SJCRH30 (cell line): ENCODE data around the gene CALD1. TPM values are rescaled to one million over a fixed set of nuclear protein-coding genes. Genes with fewer than 3 reads are reported as not detected.

Source experiments
- DNase-seq, 2 experiments: peaks; one replicate each; pipeline ENCODE4 v3.0.0-alpha.2; 2015 to 2020
- H3K27ac ChIP-seq: fragments of 250-450 bp; sonication (Bioruptor Pico); 2 replicates; pipeline ENCODE4 v1.5.1; 2020; ENCODE audit warnings: mild to moderate bottlenecking, moderate library complexity
- H3K27me3 ChIP-seq: fragments of 250-450 bp; sonication (Bioruptor Pico); 2 replicates; pipeline ENCODE4 v1.5.1; 2020; ENCODE audit warnings: mild to moderate bottlenecking, moderate library complexity
- H3K36me3 ChIP-seq: fragments of 250-450 bp; sonication (Bioruptor Pico); 2 replicates; pipeline ENCODE4 v1.5.1; 2020; ENCODE audit warnings: mild to moderate bottlenecking, moderate library complexity
- H3K4me1 ChIP-seq: fragments of 250-450 bp; sonication (Bioruptor Pico); 2 replicates; pipeline ENCODE4 v1.5.1; 2020; ENCODE audit warnings: mild to moderate bottlenecking, moderate library complexity
- H3K4me3 ChIP-seq: fragments of 250-450 bp; sonication (Bioruptor Pico); 2 replicates; pipeline ENCODE4 v1.5.1; 2020; ENCODE audit warnings: mild to moderate bottlenecking, moderate library complexity
- H3K9me3 ChIP-seq: fragments of 250-450 bp; sonication (Bioruptor Pico); replicated peaks from 2 replicates; pipeline ENCODE4 v1.5.1; 2020; ENCODE audit warnings: mild to moderate bottlenecking, moderate library complexity
- total RNA-seq: library from RNA; depleted of rRNA; stranded (reverse); fragments of >200 nt; shearing (Covaris generic); gene quantifications from 2 replicates; pipeline ENCODE4 v1.2.3, GENCODE V29; 2014

Gene CALD1
- total RNA-seq, 1 experiment from 2014 or later, result 113 TPM

DNA sequence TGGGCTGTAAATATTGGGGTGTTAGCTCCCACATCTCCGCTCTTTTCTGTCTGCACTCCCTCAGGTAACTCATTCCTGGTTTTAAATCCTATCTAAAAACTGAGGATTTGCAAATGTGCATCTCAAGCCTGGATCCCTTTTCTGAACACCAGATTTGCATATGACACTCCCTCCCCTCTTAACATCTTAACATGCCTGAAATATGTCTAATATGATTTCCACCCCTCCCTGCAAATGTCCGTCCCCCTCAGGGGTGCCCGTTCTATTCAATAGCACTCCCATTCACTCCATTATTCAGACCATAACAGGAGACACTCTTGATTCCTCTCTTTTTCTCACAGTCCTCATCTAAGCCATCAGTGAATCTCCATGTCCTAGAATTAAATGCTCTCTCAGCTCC is 8.3 kb upstream of the CALD1 start:
- DNase-seq, result no peak
- Histone ChIP-seq H3K9me3 (no peaks in the 10 kb centered on the region), H3K36me3 (no peaks in the 10 kb centered on the region), H3K27ac (no peak overlapping the region), H3K4me3 (no peak overlapping the region), H3K4me1 (peaks cover 3% of the 10 kb centered on the region; the same call in 1 of the 2 replicates), H3K27me3 (no peaks in the 10 kb centered on the region)

DNA sequence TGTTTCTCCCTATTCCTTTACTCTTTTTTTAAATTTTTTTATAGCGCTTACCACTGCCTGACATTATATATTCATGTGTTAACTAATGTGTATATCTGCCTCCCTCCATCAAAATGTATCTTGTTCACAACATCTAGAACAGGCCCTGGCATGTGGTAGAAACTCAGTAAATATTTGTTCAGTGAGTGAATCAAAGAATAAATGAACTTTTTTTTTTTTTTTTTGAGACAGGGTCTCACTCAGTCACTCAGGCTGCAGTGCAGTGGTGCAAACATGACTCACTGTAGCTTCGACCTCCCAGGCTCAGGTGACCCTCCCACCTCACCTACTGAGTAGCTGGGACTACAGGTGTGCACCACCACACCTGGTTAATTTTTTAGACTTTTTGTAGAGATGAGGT is 7.5 kb upstream of the CALD1 start:
- Histone ChIP-seq H3K36me3 (no peaks in the 10 kb centered on the region), H3K27me3 (no peaks in the 10 kb centered on the region), H3K27ac (no peak overlapping the region), H3K4me1 (peaks cover 3% of the 10 kb centered on the region; the same call in 1 of the 2 replicates), H3K4me3 (no peak overlapping the region), H3K9me3 (no peaks in the 10 kb centered on the region)
- DNase-seq, result no peak

DNA sequence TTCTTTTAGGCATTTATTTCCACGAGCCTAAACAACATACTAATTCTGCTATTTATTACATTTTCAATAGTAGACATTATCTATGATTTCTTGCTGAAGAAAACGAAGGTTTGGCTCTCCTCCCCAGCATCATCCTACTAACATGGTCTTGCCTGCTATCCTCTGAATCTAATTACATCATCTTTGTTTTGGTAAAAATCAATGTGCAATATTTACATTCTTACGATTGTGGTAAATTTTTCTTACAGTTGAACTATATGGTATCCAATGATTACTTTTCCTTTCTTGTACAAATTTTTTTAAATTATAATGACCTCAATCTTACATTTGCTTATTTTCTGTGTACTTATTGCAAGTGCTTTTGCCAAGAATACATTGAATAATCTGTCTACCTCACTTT is 7.0 kb upstream of the CALD1 start:
- no peak overlapping the region for H3K4me3 ChIP-seq
- no peaks in the 10 kb centered on the region for H3K27me3 ChIP-seq
- no peak for DNase-seq
- no peaks in the 10 kb centered on the region for H3K9me3 ChIP-seq
- H3K4me1 ChIP-seq, result no peaks in the 10 kb centered on the region; the same call in 1 of the 2 replicates
- no peak overlapping the region for H3K27ac ChIP-seq
- no peaks in the 10 kb centered on the region for H3K36me3 ChIP-seq

DNA sequence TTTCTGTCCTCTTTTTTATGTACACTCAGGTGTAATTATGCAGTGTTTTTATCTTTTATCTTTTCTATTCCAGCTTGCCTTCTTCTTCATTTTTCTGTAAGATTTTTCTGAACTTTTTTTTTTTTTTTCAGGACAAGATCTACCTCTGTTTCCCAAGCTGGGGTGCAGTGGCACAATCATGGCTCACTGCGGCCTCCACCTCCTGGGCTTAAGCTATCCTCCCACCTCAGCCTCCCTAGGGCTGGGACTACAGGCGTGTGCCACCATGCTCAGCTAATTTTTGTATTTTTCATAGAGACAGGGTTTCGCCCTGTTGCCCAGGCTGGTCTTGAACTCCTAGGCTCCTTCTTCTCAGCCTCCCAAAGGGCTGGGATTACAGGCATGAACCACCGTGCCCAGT is 6.3 kb upstream of the CALD1 start:
- Histone ChIP-seq H3K9me3 (no peaks in the 10 kb centered on the region), H3K4me3 (no peak overlapping the region), H3K36me3 (no peaks in the 10 kb centered on the region), H3K27me3 (no peaks in the 10 kb centered on the region), H3K27ac (no peak overlapping the region), H3K4me1 (no peaks in the 10 kb centered on the region; the same call in 1 of the 2 replicates)
- DNase-seq, result no peak

DNA sequence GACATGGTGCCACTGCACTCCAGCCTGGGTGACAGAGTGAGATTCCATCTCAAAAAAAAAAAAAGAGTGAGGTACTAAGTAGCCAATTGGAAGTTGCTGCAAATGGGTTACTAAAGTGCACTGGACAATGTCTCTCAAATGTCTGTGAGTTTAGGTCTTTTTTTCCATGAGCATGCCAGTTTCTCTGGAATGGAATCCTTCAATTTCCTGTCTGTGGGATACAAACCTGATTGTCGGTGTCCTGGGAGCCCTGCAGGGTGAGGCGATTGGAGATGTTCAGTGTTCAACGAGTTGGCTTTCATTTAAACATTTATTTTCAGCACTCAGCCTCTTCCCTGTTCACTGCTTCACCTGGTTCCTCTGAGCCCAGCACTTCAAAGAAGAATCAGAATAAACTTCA is 5.3 kb upstream of the CALD1 start:
- H3K4me3 ChIP-seq, result no peak overlapping the region
- H3K27me3 ChIP-seq, result no peaks in the 10 kb centered on the region

DNA sequence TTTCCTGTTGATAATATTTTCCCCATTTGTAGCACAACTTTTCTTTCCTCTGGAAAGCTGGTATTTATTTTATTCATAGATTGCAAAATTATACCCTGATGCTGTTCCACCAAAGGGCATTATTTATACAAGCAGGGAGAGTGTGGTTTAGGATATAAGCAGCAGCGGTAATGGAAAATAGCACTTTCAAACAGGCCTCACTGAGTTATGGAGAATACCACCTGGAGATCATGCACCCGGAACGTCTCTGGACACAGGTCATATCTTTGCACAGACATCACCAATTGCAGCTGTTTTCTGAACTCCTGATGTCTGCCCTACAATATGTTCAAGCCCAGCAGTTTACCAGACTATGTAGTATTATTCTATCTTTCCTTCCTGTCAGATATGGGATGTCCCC is 2.0 kb upstream of the CALD1 start:
- no peak for DNase-seq
- Histone ChIP-seq H3K27ac (no peak overlapping the region), H3K9me3 (no peaks in the 10 kb centered on the region)

More for the DNA sequence above, 5.3 kb upstream of the CALD1 start:
- no peaks in the 10 kb centered on the region for H3K9me3 ChIP-seq
- DNase-seq, result no peak
- no peak overlapping the region for H3K27ac ChIP-seq
- H3K4me1 ChIP-seq, result peaks cover 7% of the 10 kb centered on the region; the same call in 1 of the 2 replicates
- H3K36me3 ChIP-seq, result no peaks in the 10 kb centered on the region

DNA sequence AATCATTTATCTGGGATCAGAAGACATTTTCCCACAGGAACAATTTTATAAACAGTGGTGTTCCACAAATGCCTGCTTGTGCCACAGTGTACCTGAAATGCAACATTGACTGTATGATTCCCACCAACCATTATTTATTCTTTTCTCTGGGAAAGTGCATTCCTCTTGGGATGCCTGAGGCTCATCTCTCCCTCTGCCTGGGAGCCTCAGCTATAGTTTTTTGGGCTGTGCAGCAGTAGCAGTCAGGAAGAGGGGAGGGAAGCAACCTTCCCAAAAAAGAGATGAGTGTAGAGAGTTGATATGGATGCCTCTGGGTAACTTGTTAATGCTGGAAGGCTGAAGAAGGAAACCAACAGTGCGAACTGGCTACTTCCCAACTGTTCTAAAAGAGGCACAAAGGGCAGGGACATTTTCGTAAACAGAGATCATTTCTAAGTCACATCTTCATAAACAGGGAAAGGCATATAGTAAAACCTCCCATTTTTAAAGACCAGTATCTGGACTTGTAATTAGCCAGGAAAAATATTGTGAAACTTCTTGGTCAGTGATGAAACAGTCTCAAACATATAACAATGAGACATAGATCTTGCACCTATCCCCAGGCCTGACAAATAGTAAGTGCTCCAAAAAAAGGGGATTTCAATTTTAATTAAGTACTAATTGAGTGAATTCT is 1.4 kb upstream of the CALD1 start:
- H3K9me3 ChIP-seq, result no peaks in the 10 kb centered on the region
- peaks cover 10% of the 10 kb centered on the region; the same call in 1 of the 2 replicates for H3K4me1 ChIP-seq
- H3K36me3 ChIP-seq, result no peaks in the 10 kb centered on the region
- no peak for DNase-seq
- no peak overlapping the region for H3K27ac ChIP-seq
- H3K4me3 ChIP-seq, result no peak overlapping the region
- H3K27me3 ChIP-seq, result no peaks in the 10 kb centered on the region

More for the DNA sequence above, 2.0 kb upstream of the CALD1 start:
- peaks cover 10% of the 10 kb centered on the region; the same call in 1 of the 2 replicates for H3K4me1 ChIP-seq
- H3K36me3 ChIP-seq, result no peaks in the 10 kb centered on the region
- H3K27me3 ChIP-seq, result no peaks in the 10 kb centered on the region
- no peak overlapping the region for H3K4me3 ChIP-seq

DNA sequence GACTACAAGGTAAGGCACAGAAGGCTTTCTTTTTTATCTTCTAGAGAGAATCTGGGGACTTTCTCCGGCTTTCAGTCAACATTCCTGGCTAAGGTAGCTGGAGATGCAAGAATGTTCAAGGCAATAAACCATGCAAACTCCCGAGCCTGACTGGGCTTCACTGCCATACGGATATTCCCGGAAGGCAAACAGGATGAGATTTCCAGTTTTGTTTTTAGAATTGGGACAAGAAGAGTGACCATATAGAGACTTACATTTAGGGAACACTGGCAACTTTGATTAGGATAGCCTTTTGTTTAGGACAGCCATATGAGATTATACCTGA is 269 bp downstream of the CALD1 start:
- Histone ChIP-seq H3K4me3 (peak overlapping the region; percentile 59), H3K36me3 (no peaks in the 10 kb centered on the region), H3K9me3 (no peaks in the 10 kb centered on the region), H3K27me3 (no peaks in the 10 kb centered on the region), H3K4me1 (peaks cover 10% of the 10 kb centered on the region; the same call in 1 of the 2 replicates), H3K27ac (no peak overlapping the region; the same call in 1 of the 2 replicates)
- no peak for DNase-seq

DNA sequence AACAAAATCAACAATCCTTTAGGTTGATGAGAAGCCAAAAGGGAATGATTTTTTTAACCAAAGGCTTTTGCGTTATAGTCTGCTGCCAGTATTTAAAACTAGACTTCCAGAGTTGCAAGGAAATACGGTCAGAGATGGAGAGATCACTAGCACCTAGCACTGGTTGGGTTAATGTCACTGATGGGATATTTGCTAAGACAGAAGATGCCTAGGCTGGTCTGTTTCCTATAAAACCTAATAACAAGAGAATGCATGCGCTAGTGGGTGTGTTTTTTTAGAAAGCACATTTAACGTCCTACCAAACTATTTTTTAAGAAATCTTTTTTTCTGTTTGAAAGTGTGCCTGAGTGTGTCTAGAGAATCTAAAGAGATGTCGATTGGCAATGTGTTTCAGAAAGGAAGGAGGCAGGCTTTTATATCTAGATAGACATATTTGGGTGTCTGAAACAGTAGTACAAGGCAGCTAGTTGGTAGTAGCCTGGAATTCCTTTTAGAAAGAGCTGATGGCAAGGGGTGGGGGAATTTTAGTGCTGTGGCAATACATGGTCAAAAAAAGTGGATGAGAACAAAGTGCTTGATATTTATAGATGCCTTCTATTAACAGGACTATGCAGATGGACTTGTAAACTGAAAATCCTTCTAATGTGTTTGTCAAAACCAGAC is 863 bp downstream of the CALD1 start:
- H3K27me3 ChIP-seq, result no peaks in the 10 kb centered on the region
- no peaks in the 10 kb centered on the region for H3K9me3 ChIP-seq
- peak in 1 of 2 experiments; percentile 17 for DNase-seq
- H3K4me3 ChIP-seq, result peak overlapping the region; percentile 59
- H3K27ac ChIP-seq, result no peak overlapping the region; the same call in 1 of the 2 replicates
- H3K36me3 ChIP-seq, result no peaks in the 10 kb centered on the region
- H3K4me1 ChIP-seq, result peaks cover 10% of the 10 kb centered on the region; the same call in 1 of the 2 replicates

DNA sequence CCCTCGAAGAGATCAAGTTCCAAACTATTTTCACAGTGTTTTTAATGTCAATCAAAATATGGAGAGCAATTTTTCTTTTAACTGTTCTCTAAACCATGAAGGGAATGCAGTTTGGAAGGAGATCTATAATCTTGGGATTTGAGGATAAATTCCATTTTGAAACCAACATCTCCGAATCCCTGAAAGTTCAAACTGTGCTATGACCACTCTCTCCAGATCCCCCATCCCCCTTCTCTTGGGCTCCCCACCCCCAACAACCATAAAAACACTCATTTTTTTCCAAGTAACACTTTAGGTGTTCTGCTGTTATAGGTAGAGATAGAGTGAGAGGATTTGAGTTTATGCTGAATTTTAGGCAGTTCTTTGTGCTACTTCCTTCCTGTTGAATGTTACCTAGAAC is 1.7 kb downstream of the CALD1 start:
- Histone ChIP-seq H3K4me3 (peak overlapping the region; percentile 59), H3K27me3 (no peaks in the 10 kb centered on the region), H3K36me3 (no peaks in the 10 kb centered on the region), H3K9me3 (no peaks in the 10 kb centered on the region), H3K27ac (no peak overlapping the region), H3K4me1 (peaks cover 10% of the 10 kb centered on the region; the same call in 1 of the 2 replicates)
- DNase-seq, result no peak

DNA sequence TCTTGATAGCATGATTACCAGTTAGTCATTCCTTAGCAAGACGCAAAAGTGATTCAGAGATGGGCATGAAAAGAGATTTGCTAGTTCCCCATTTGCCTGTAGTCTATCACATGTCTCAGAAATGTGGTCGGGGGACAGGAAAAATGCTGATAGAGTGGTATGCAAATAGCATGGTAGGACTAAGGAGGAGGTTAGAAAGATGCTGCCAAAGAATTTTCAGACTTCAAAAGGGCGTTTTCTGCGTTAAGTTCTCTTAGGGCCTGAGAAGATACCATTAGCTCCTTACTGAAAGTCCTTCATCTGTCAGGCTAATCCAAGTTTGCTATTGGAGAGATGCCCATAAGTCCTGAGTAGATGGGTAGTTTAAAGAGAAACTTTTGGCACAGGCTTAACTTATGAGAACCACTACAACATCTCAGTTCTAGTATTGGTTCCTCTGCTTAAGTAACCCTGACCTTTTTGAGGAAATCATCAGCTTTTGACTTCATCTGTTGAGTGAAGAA is 2.7 kb downstream of the CALD1 start:
- H3K36me3 ChIP-seq, result no peaks in the 10 kb centered on the region
- no peak for DNase-seq

DNA sequence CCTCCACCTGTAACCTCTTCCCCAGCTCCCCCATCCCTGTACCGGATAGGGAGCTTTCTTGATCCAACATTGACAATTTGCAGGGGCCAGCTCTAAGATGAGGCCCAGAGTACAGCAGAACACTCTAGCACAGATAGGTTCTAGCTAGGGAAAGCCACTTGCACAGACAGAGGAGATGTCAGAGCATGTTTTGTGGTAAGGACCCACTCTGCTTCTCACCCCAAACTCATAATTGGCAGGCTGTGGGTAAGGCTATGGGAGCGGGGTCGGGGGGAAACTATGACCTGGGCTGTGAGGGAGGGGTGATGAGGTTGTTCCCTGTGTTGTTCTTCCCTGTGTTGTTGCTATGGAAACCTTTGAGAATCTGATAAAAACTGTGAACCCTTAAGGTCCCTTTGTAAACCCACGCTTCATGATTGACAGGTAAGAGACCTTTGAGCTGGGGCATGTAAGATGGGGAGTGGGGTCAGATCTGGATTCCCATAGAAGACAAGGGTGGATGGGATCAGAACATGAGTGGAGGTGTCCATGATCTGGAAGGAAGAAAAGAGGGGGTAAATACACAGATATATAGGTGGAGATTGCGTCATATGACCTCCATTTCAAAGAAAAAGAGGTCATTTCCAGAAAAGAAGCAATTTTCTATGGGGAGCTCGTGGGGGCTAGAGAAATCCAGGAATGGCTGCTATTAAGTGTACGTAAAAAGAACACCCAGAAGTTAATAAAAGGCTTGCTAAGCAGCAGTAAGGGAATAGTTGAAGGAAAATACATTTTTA is 4.0 kb downstream of the CALD1 start:
- Histone ChIP-seq H3K27me3 (no peaks in the 10 kb centered on the region), H3K4me3 (no peak overlapping the region), H3K9me3 (no peaks in the 10 kb centered on the region), H3K4me1 (peaks cover 9% of the 10 kb centered on the region; the same call in 1 of the 2 replicates), H3K27ac (no peak overlapping the region), H3K36me3 (no peaks in the 10 kb centered on the region)
- no peak for DNase-seq

More for the DNA sequence above, 2.7 kb downstream of the CALD1 start:
- Histone ChIP-seq H3K4me3 (no peak overlapping the region), H3K27ac (no peak overlapping the region), H3K27me3 (no peaks in the 10 kb centered on the region), H3K9me3 (no peaks in the 10 kb centered on the region), H3K4me1 (peaks cover 10% of the 10 kb centered on the region; the same call in 1 of the 2 replicates)

DNA sequence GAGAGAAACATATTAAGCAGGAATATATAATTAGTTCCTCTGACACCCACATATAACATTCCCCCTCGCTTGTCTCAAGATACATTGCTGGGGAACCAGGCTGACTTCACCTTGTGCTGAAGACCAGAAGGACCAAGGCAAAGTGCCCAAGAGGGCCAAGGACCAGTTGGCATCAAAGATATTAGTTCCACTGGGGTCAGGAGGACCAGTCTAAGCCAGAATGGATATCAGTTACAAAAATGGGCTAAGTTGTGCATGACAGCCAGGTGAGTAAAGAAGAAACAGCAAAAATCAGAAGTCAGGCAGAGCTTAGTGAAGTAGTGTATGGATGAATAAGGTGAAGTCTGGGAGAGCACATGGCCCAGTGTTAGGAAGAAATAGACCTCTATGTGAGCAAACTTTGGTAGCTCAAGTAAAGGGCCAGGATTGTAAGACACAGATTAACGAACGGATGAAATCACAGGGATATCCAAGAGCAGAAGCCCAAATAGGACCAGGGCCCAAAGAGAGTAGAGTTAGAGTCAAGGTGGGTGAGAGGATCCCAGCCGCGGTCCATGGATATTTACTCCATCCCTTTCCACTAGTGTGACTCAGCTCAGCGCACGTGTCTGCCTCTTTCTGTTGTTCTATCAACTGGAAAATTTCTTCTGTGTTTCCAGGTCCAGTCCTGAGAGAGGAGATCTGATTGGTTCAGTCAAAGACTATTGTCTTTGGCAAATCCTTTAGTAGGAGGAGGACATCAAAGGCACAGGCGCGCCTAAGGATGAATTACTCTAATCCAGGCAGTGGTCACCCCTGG is 5.0 kb downstream of the CALD1 start:
- Histone ChIP-seq H3K9me3 (no peaks in the 10 kb centered on the region), H3K36me3 (no peaks in the 10 kb centered on the region), H3K27me3 (no peaks in the 10 kb centered on the region), H3K27ac (no peak overlapping the region), H3K4me1 (peaks cover 3% of the 10 kb centered on the region; the same call in 1 of the 2 replicates), H3K4me3 (no peak overlapping the region)
- no peak for DNase-seq

DNA sequence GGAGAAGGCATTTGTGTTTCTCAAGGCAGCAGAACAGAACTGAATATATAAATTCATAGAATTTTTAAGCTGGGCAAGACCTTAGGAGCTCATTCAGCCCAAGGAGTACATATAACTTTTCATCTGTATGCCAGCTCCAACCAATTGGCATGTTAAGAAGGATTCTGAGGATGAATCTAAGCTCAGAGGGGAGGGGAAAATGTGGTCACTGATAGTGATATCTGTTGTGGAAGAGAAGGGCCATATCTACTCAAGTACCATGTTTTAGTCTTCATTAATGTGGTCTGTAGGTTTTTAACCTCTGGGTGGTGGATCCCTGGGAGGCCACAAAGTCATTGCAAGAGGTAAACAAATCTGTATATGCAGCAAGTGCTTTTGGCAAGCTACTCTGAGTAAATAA is 6.4 kb downstream of the CALD1 start:
- no peak overlapping the region for H3K27ac ChIP-seq
- H3K27me3 ChIP-seq, result no peaks in the 10 kb centered on the region
- no peak overlapping the region for H3K4me3 ChIP-seq
- peaks cover 3% of the 10 kb centered on the region; the same call in 1 of the 2 replicates for H3K4me1 ChIP-seq
- no peaks in the 10 kb centered on the region for H3K36me3 ChIP-seq
- no peaks in the 10 kb centered on the region for H3K9me3 ChIP-seq
- DNase-seq, result no peak
